Keratinocyte (primary cell): ENCODE measurements around the gene CENPP. TPM values are rescaled to one million over a fixed set of nuclear protein-coding genes. Genes with fewer than 3 reads are reported as not detected.

Experiments
- DNase-seq: peaks from one replicate; pipeline ENCODE4 v3.0.0-alpha.2; 2011; ENCODE audit warnings: low read depth, missing footprints, low spot score
- FAIRE-seq: peaks from 2 replicates; lab custom pipeline; 2011; peaks lifted over from hg19 to GRCh38; lab: Jason Lieb, UNC
- H2AFZ ChIP-seq: 2 replicates; pipeline ENCODE4 v1.6.0; 2012; ENCODE audit warnings: low read length, control low read depth, inconsistent platforms; ENCODE audit not compliant: control insufficient read depth
- H3K27ac ChIP-seq: 2 replicates; pipeline ENCODE4 v1.5.1; 2011; ENCODE audit warnings: low read length; ENCODE audit not compliant: control insufficient read depth, insufficient read depth
- H3K27me3 ChIP-seq: 3 replicates; pipeline ENCODE4 v1.6.0; 2011; ENCODE audit warnings: low read length; ENCODE audit not compliant: control insufficient read depth, insufficient read depth; ENCODE audit errors: extremely low read depth
- H3K36me3 ChIP-seq, 2 experiments: 2 replicates in 1 of 2; 3 replicates in 1 of 2; pipeline ENCODE4 v1.5.1; 2011; ENCODE audit warnings: low read length in 2 of 2, mild to moderate bottlenecking in 1 of 2; ENCODE audit not compliant: control insufficient read depth in 2 of 2, insufficient read depth in 2 of 2; ENCODE audit errors: extremely low read depth in 1 of 2
- H3K4me1 ChIP-seq: 3 replicates; pipeline ENCODE4 v1.5.1; 2011; ENCODE audit warnings: low read length; ENCODE audit not compliant: control insufficient read depth, insufficient read depth; ENCODE audit errors: extremely low read depth
- H3K4me2 ChIP-seq: 3 replicates; pipeline ENCODE4 v1.6.0; 2011; ENCODE audit warnings: low read depth, low read length; ENCODE audit not compliant: control insufficient read depth, insufficient read depth; ENCODE audit errors: extremely low read depth
- H3K4me3 ChIP-seq, 3 experiments: fragments of 200-600 bp in 1 of 3; sonication (generic) in 1 of 3; 2 replicates in 2 of 3; 3 replicates in 1 of 3; pipeline ENCODE4 v1.5.1; 2011 to 2016; ENCODE audit warnings: low read length in 3 of 3, mild to moderate bottlenecking in 3 of 3, control low read depth in 2 of 3, inconsistent platforms in 1 of 3, low read depth in 1 of 3, mixed read lengths in 1 of 3, mixed run types in 1 of 3, moderate library complexity in 1 of 3; ENCODE audit not compliant: control insufficient read depth in 2 of 3, insufficient read depth in 2 of 3; ENCODE audit errors: extremely low read depth in 1 of 3
- H3K79me2 ChIP-seq: 2 replicates; pipeline ENCODE4 v1.6.0; 2012; ENCODE audit warnings: low read length; ENCODE audit not compliant: control insufficient read depth, insufficient read depth
- H3K9ac ChIP-seq: 3 replicates; pipeline ENCODE4 v1.6.0; 2011; ENCODE audit warnings: low read length; ENCODE audit not compliant: control insufficient read depth, insufficient read depth; ENCODE audit errors: extremely low read depth
- H3K9me1 ChIP-seq: 3 replicates; pipeline ENCODE4 v1.6.0; 2011; ENCODE audit warnings: low read length; ENCODE audit not compliant: control insufficient read depth, insufficient read depth; ENCODE audit errors: extremely low read depth
- H3K9me3 ChIP-seq: 2 replicates; pipeline ENCODE4 v1.5.1; 2012; ENCODE audit warnings: low read depth, low read length; ENCODE audit not compliant: control insufficient read depth
- H4K20me1 ChIP-seq: 3 replicates; pipeline ENCODE4 v1.6.0; 2011; ENCODE audit warnings: low read length; ENCODE audit not compliant: control insufficient read depth, insufficient read depth; ENCODE audit errors: extremely low read depth
- CTCF ChIP-seq, 3 experiments: IDR thresholded peaks in 1 of 3; conservative IDR thresholded peaks in 1 of 3; optimal IDR thresholded peaks in 1 of 3; 2 replicates in 2 of 3; 3 replicates in 1 of 3; pipeline versions ENCODE3 to v1.5.1; 2011; ENCODE audit warnings: low read length in 3 of 3, mild to moderate bottlenecking in 3 of 3, moderate library complexity in 2 of 3, control low read depth in 1 of 3, inconsistent platforms in 1 of 3; ENCODE audit not compliant: insufficient read depth in 2 of 3; ENCODE audit errors: extremely low read depth in 1 of 3
- EZH2 ChIP-seq: IDR thresholded peaks from one replicate; pipeline ENCODE4 v1.6.1; 2012; ENCODE audit warnings: inconsistent platforms, mild to moderate bottlenecking, low read length, moderate library complexity
- dilution Hi-C: fragments of 300-500 bp; cut with MboI; formaldehyde crosslinking; loops from one replicate; pipeline ENCODE4 v1.7.0; 2020; ENCODE audit warnings: low sequenced_read_pairs; ENCODE audit not compliant: extremely low pct_ligation_motif_present
- polyA plus RNA-seq, 5 experiments: library from polyadenylated mRNA; depleted of rRNA in 3 of 5; stranded (reverse) in 3 of 5; stranded (forward) in 1 of 5; unstranded in 1 of 5; fragments of >200 nt; gene quantifications; 1 replicate in 1 of 5; 2 replicates in 3 of 5; 3 replicates in 1 of 5; pipeline versions ENCODE4 v1.2.1 to v1.2.3, GENCODE V29; 2011 to 2012; ENCODE audit warnings: missing spikeins in 2 of 5, low read depth in 1 of 5, low replicate concordance in 1 of 5

Gene CENPP
- polyA plus RNA-seq, 1 donor (not counting 4 experiments of a cell fraction or from before 2014, with no cell fraction given) = 6.7 TPM

GRCh38 chr9:92561374-92562330 lies 235.9 kb downstream of the CENPP start:
- H3K4me3 ChIP-seq = no peak overlapping the region
- H3K79me2 ChIP-seq = no peaks in the 10 kb centered on the region
- DNase-seq = no peak
- no peaks in the 10 kb centered on the region for H3K9me3 ChIP-seq
- TF ChIP-seq EZH2 (no peak), CTCF (optimal IDR thresholded peaks at IDR 0.05 in 1 of 3, IDR thresholded peaks at IDR 0.05 in 1 of 3, conservative IDR thresholded peaks at IDR 0.05 in 1 of 3; ENCODE audit: extremely low read depth in 1 of 3, insufficient read depth in 2 of 3, low read length in 3 of 3) (no peak)
- peaks cover 9% of the 10 kb centered on the region for H3K4me1 ChIP-seq
- dilution Hi-C loops = no loop called here
- no peaks in the 10 kb centered on the region for H4K20me1 ChIP-seq
- no peaks in the 10 kb centered on the region for H3K36me3 ChIP-seq
- H2AFZ ChIP-seq = no peak overlapping the region
- H3K9me1 ChIP-seq = no peaks in the 10 kb centered on the region
- no peak overlapping the region for H3K9ac ChIP-seq
- H3K4me2 ChIP-seq = no peak overlapping the region
- no peak overlapping the region for H3K27ac ChIP-seq
- H3K27me3 ChIP-seq = no peaks in the 10 kb centered on the region
- FAIRE-seq = no peak

GRCh38 chr9:92562461-92562967 lies 236.8 kb downstream of the CENPP start:
- Histone ChIP-seq H3K9ac (no peak overlapping the region), H4K20me1 (no peaks in the 10 kb centered on the region), H2AFZ (no peak overlapping the region), H3K79me2 (no peaks in the 10 kb centered on the region), H3K4me3 (no peak overlapping the region), H3K4me1 (peaks cover 9% of the 10 kb centered on the region), H3K9me1 (no peaks in the 10 kb centered on the region), H3K27ac (no peak overlapping the region), H3K4me2 (no peak overlapping the region), H3K27me3 (no peaks in the 10 kb centered on the region), H3K36me3 (no peaks in the 10 kb centered on the region), H3K9me3 (no peaks in the 10 kb centered on the region)
- TF ChIP-seq CTCF (optimal IDR thresholded peaks at IDR 0.05 in 1 of 3, IDR thresholded peaks at IDR 0.05 in 1 of 3, conservative IDR thresholded peaks at IDR 0.05 in 1 of 3; ENCODE audit: extremely low read depth in 1 of 3, insufficient read depth in 2 of 3, low read length in 3 of 3) = no peak
- dilution Hi-C loops = no loop called here
- DNase-seq (no peak), FAIRE-seq (no peak)
